Coronary artery (tissue), 2 donors: ENCODE results near the gene CTBP1.
A peak's percentile ranks its signal among the peaks of the same experiment; 100 is the strongest.

Source experiments
- DNase-seq: peaks from one replicate; pipeline ENCODE4 v3.0.0-alpha.2; 2017; ENCODE audit warnings: low spot score
- H3K27ac ChIP-seq, 2 donors: fragments of 200-600 bp; sonication (generic); one replicate each; pipeline ENCODE4 v1.5.1; 2016 to 2019
- H3K4me3 ChIP-seq: fragments of 200-600 bp; sonication (generic); 2 replicates; pipeline ENCODE4 v1.5.1; 2016; ENCODE audit warnings: mild to moderate bottlenecking, moderate library complexity
- CTCF ChIP-seq: fragments of 200-600 bp; sonication (generic); IDR thresholded peaks from one replicate; pipeline ENCODE4 v1.5.1; 2019; ENCODE audit warnings: antibody characterized with exemption

Gene CTBP1

GRCh38 chr4:1290165-1290977, 41.4 kb upstream of the CTBP1 start:
- no peak for DNase-seq
- Histone ChIP-seq H3K4me3 (peak overlapping the region; percentile 80), H3K27ac (peak overlapping the region; percentile 72 to 88)
- TF ChIP-seq CTCF: no peak

GRCh38 chr4:1289207-1290164, 40.6 kb upstream of the CTBP1 start, which contains the start of gene MAEA:
Gene MAEA, plus strand, starts transcription at chr4:1289891. Its CDS starts 23 bp downstream, at chr4:1289914.
- H3K4me3 ChIP-seq: peak within 1 kb of the TSS; percentile 80
- TF ChIP-seq CTCF: no peak
- DNase-seq: peak; percentile 98
- H3K27ac ChIP-seq: peak within 1 kb of the TSS; percentile 72 to 88

- H3K27ac ChIP-seq: peak overlapping the region in 1 of 2 donors; percentile 78
- TF ChIP-seq CTCF: no peak
- no peak for DNase-seq
- peak overlapping the region; percentile 80 for H3K4me3 ChIP-seq
Measured at GRCh38 chr4:1288786-1289185, 39.9 kb upstream of the CTBP1 start.

- DNase-seq: no peak
Measured at GRCh38 chr4:1285790-1286553, 37.0 kb upstream of the CTBP1 start.

GRCh38 chr4:1285151-1285789, 36.3 kb upstream of the CTBP1 start:
- no peak for TF ChIP-seq CTCF
- Histone ChIP-seq H3K4me3 (no peak overlapping the region), H3K27ac (no peak overlapping the region)
- no peak for DNase-seq

More at GRCh38 chr4:1285790-1286553, 37.0 kb upstream of the CTBP1 start:
- no peak overlapping the region for H3K27ac ChIP-seq
- H3K4me3 ChIP-seq: no peak overlapping the region
- no peak for TF ChIP-seq CTCF

- H3K27ac ChIP-seq: no peak overlapping the region
- no peak for TF ChIP-seq CTCF
- no peak for DNase-seq
- H3K4me3 ChIP-seq: no peak overlapping the region
Measured at GRCh38 chr4:1283711-1284110, 34.8 kb upstream of the CTBP1 start.
